Muscle of leg (tissue), 16 donors: ENCODE results near the gene COX7B. TPM values are rescaled to one million over a fixed set of nuclear protein-coding genes. Genes with fewer than 3 reads are reported as not detected.
"Not testable (repeated sequence)": the region's sequence is repeated elsewhere in the genome, so short reads cannot be mapped to it uniquely, and the experiment has no call there.

Experiments used
- DNase-seq: peaks from one replicate; pipeline ENCODE4 v3.0.0; 2013
- H3K27ac ChIP-seq: one replicate; pipeline ENCODE4 v1.5.1; 2013; ENCODE audit warnings: mild to moderate bottlenecking, low read length, control low read depth
- H3K27me3 ChIP-seq: one replicate; pipeline ENCODE4 v1.6.1; 2013; ENCODE audit warnings: low read length; ENCODE audit not compliant: control insufficient read depth, insufficient read depth
- H3K36me3 ChIP-seq: one replicate; pipeline ENCODE4 v1.6.1; 2013; ENCODE audit warnings: low read length; ENCODE audit not compliant: control insufficient read depth, insufficient read depth
- H3K4me1 ChIP-seq: one replicate; pipeline ENCODE4 v1.6.1; 2013; ENCODE audit warnings: low read length; ENCODE audit not compliant: control insufficient read depth, insufficient read depth
- H3K4me3 ChIP-seq: one replicate; pipeline ENCODE4 v1.5.1; 2013; ENCODE audit warnings: low read length, control low read depth
- H3K9me3 ChIP-seq: replicated peaks from 2 replicates; pipeline ENCODE4 v1.6.1; 2013; ENCODE audit warnings: low read depth, low read length; ENCODE audit not compliant: control insufficient read depth
- WGBS: methylation state at CpG from one replicate; pipeline ENCODE4 v1.1.5; 2013; ENCODE audit warnings: missing lambda C conversion rate; ENCODE audit not compliant: insufficient coverage; 5-methylcytosine and 5-hydroxymethylcytosine counted together
- long read RNA-seq, 11 donors: transcript quantifications; one replicate each; lab custom pipeline, GENCODE V29; 2026
- polyA plus RNA-seq, 8 donors: library from polyadenylated mRNA; unstranded; fragments of 120-200 nt; gene quantifications; one replicate each; pipeline versions ENCODE4 v1.2.1 to v1.2.3, GENCODE V29; 2013; ENCODE audit warnings: inconsistent platforms in 1 of 8, low replicate concordance in 1 of 8; ENCODE audit not compliant: insufficient read length in 8 of 8, insufficient read depth in 1 of 8
- total RNA-seq: library from RNA; stranded (reverse); fragments of 120-200 nt; gene quantifications from one replicate; pipeline ENCODE4 v1.2.4, GENCODE V29; 2013

Gene COX7B
- total RNA-seq (505 TPM), polyA plus RNA-seq (100 to 1,000 TPM; 220 to 347 (median 264) TPM)
- long read RNA-seq, donor 1, transcript COX7B-203 (3 exons, 2,471 nt): major isoform, 67 of 79 reads
- long read RNA-seq, donor 1, partial matches to known transcripts: 10 of 79 reads
- long read RNA-seq, donor 1, other reads (novel, unspliced or antisense): 0 of 79 reads
- long read RNA-seq, donor 2, transcript COX7B-203 (3 exons, 2,471 nt): major isoform, 39 of 39 reads
- long read RNA-seq, donor 2, partial matches to known transcripts: 0 of 39 reads
- long read RNA-seq, donor 2, other reads (novel, unspliced or antisense): 0 of 39 reads
- long read RNA-seq, donor 3, transcript COX7B-203 (3 exons, 2,471 nt): major isoform, 97 of 112 reads
- long read RNA-seq, donor 3, partial matches to known transcripts: 11 of 112 reads
- long read RNA-seq, donor 3, other reads (novel, unspliced or antisense): 0 of 112 reads
- long read RNA-seq, donor 4, transcript COX7B-203 (3 exons, 2,471 nt): major isoform, 140 of 164 reads
- long read RNA-seq, donor 4, partial matches to known transcripts: 7 of 164 reads
- long read RNA-seq, donor 4, other reads (novel, unspliced or antisense): 13 of 164 reads
- long read RNA-seq, donor 5, transcript COX7B-203 (3 exons, 2,471 nt): major isoform, 365 of 452 reads
- long read RNA-seq, donor 5, partial matches to known transcripts: 59 of 452 reads
- long read RNA-seq, donor 5, other reads (novel, unspliced or antisense): 21 of 452 reads
- long read RNA-seq, donor 6, transcript COX7B-203 (3 exons, 2,471 nt): major isoform, 423 of 520 reads
- long read RNA-seq, donor 6, partial matches to known transcripts: 52 of 520 reads
- long read RNA-seq, donor 6, other reads (novel, unspliced or antisense): 37 of 520 reads
- long read RNA-seq, donor 7, transcript COX7B-202 (2 exons, 685 nt): minor isoform, 6 of 370 reads
- long read RNA-seq, donor 7, transcript COX7B-203 (3 exons, 2,471 nt): major isoform, 295 of 370 reads
- long read RNA-seq, donor 7, partial matches to known transcripts: 41 of 370 reads
- long read RNA-seq, donor 7, other reads (novel, unspliced or antisense): 23 of 370 reads
- long read RNA-seq, donor 8, transcript COX7B-203 (3 exons, 2,471 nt): major isoform, 232 of 273 reads
- long read RNA-seq, donor 8, partial matches to known transcripts: 20 of 273 reads
- long read RNA-seq, donor 8, other reads (novel, unspliced or antisense): 18 of 273 reads
- long read RNA-seq, donor 9, transcript COX7B-203 (3 exons, 2,471 nt): major isoform, 193 of 245 reads
- long read RNA-seq, donor 9, partial matches to known transcripts: 33 of 245 reads
- long read RNA-seq, donor 9, other reads (novel, unspliced or antisense): 17 of 245 reads
- long read RNA-seq, donor 10, transcript COX7B-204 (3 exons, 505 nt): minor isoform, 5 of 473 reads
- long read RNA-seq, donor 10, transcript COX7B-203 (3 exons, 2,471 nt): major isoform, 366 of 473 reads
- long read RNA-seq, donor 10, partial matches to known transcripts: 65 of 473 reads
- long read RNA-seq, donor 10, other reads (novel, unspliced or antisense): 35 of 473 reads
- long read RNA-seq, donor 11, transcript COX7B-203 (3 exons, 2,471 nt): major isoform, 173 of 198 reads
- long read RNA-seq, donor 11, partial matches to known transcripts: 10 of 198 reads
- long read RNA-seq, donor 11, other reads (novel, unspliced or antisense): 11 of 198 reads

GRCh38 chrX:77899081-77899828, at the start of gene COX7B:
COX7B (plus strand) TSS chrX:77899468; CDS start chrX:77899554, 86 bp downstream.
- Histone ChIP-seq H3K9me3 (no peaks in the 10 kb centered on the region), H3K27ac (peak within 1 kb of the TSS; percentile 96), H3K4me3 (peak within 1 kb of the TSS; percentile 55), H3K36me3 (peaks cover 3% of the 10 kb centered on the region), H3K27me3 (no peaks in the 10 kb centered on the region), H3K4me1 (no peaks in the 10 kb centered on the region)
- WGBS: 39% methylated on average over 20 of the region's 28 CpGs
- DNase-seq: peak; percentile 99

GRCh38 chrX:77875372-77875771, 23.9 kb upstream of the COX7B start:
- WGBS: no CpG with 5 or more reads among the region's 8 CpGs

GRCh38 chrX:77881418-77881817, 17.9 kb upstream of the COX7B start:
- not testable (repeated sequence) for H3K27ac ChIP-seq, H3K9me3 ChIP-seq, H3K4me3 ChIP-seq, H3K27me3 ChIP-seq, H3K36me3 ChIP-seq, DNase-seq, H3K4me1 ChIP-seq
- WGBS: no CpG with 5 or more reads among the region's 4 CpGs

More at GRCh38 chrX:77875372-77875771, 23.9 kb upstream of the COX7B start:
- DNase-seq: no peak
- no peaks in the 10 kb centered on the region for H3K36me3 ChIP-seq
- no peaks in the 10 kb centered on the region for H3K9me3 ChIP-seq
- H3K4me3 ChIP-seq: no peak overlapping the region
- H3K4me1 ChIP-seq: no peaks in the 10 kb centered on the region
- no peak overlapping the region for H3K27ac ChIP-seq
- H3K27me3 ChIP-seq: no peaks in the 10 kb centered on the region

GRCh38 chrX:77892887-77893286, 6.4 kb upstream of the COX7B start:
- Histone ChIP-seq H3K27me3 (no peaks in the 10 kb centered on the region), H3K4me1 (no peaks in the 10 kb centered on the region), H3K27ac (no peak overlapping the region), H3K9me3 (no peaks in the 10 kb centered on the region), H3K36me3 (no peaks in the 10 kb centered on the region), H3K4me3 (no peak overlapping the region)
- no CpG with 5 or more reads among the region's 2 CpGs for WGBS
- no peak for DNase-seq

GRCh38 chrX:77893713-77894112, 5.6 kb upstream of the COX7B start:
- WGBS: 60% methylated on average over 3 of the region's 10 CpGs
- Histone ChIP-seq H3K4me3 (no peak overlapping the region), H3K4me1 (no peaks in the 10 kb centered on the region), H3K27me3 (no peaks in the 10 kb centered on the region), H3K9me3 (no peaks in the 10 kb centered on the region), H3K36me3 (no peaks in the 10 kb centered on the region), H3K27ac (no peak overlapping the region)
- no peak for DNase-seq

- Histone ChIP-seq H3K27me3 (no peaks in the 10 kb centered on the region), H3K4me3 (peak within 1 kb of the TSS; percentile 78), H3K36me3 (no peaks in the 10 kb centered on the region), H3K4me1 (no peaks in the 10 kb centered on the region), H3K27ac (peak within 1 kb of the TSS; percentile 98), H3K9me3 (no peaks in the 10 kb centered on the region)
- WGBS: 44% methylated on average over 37 of the region's 49 CpGs
- DNase-seq: peak; percentile 99
These were observed 4.1 kb upstream of the COX7B start, which contains the start of gene MAGT1 for GRCh38 chrX:77894921-77895886. MAGT1 (minus strand) TSS chrX:77895435; CDS start chrX:77895410, 25 bp downstream.

- Histone ChIP-seq H3K27ac (peak overlapping the region; percentile 96), H3K36me3 (peaks cover 7% of the 10 kb centered on the region), H3K4me1 (no peaks in the 10 kb centered on the region), H3K4me3 (peak overlapping the region; percentile 55), H3K9me3 (no peaks in the 10 kb centered on the region), H3K27me3 (no peaks in the 10 kb centered on the region)
- DNase-seq: no peak
- no CpG with 5 or more reads among the region's 1 CpG for WGBS
These were observed 1.4 kb downstream of the COX7B start for GRCh38 chrX:77900688-77901087.

- 94% methylated on average over 3 of the region's 5 CpGs for WGBS
- DNase-seq: no peak
- H3K27ac ChIP-seq: no peak overlapping the region
- no peaks in the 10 kb centered on the region for H3K9me3 ChIP-seq
- no peaks in the 10 kb centered on the region for H3K27me3 ChIP-seq
- H3K4me3 ChIP-seq: no peak overlapping the region
- no peaks in the 10 kb centered on the region for H3K4me1 ChIP-seq
- H3K36me3 ChIP-seq: peaks cover 7% of the 10 kb centered on the region
These were observed 2.2 kb downstream of the COX7B start for GRCh38 chrX:77901506-77901905.
